Inflammatory macrophage treated with lipopolysaccharide for 1 hour (primary cell): ENCODE data around the gene MAGI1.

Experiments
- DNase-seq, 2 donors: peaks; one replicate each; pipeline ENCODE4 v3.0.0-alpha.2; 2020 to 2022

Gene MAGI1

DNA sequence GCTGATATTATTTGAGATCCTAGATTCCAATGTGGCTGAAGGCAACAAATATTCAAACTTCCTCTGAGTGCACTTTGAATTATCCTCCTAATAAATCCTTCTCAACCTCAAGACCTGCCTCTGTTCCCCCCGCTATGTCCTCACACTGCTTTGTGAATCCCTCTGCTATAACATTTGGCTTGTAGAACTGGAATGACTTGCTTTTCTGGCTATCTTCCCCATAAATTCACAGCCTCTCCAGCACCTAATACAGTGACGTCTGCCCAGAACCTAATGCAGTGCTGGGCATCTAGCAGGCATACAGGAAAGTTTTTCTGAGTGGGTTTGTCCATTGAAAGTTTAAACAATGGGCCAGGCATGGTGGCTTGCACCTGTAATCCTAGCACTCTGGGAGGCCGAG lies 707.0 kb downstream of the MAGI1 start:
- no peak for DNase-seq

DNA sequence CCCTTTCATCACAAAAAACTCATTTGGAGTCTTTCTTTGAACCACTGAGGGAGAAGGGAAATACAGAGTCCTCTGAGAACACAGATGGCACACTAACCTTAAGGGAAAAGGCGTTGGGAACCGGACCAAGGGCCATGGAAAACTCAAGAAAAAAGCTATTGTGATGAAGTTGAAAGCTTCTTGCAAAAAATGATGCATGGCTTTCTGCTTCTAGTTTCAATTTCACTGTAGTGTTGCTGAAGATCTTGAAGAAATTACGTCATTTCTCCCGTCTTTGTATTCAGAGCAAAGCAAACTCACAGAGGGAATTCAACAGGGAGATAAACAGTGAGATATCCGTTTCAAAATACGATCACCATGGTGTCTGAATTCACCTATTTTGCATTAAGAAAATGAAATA lies 708.6 kb downstream of the MAGI1 start:
- no peak for DNase-seq

DNA sequence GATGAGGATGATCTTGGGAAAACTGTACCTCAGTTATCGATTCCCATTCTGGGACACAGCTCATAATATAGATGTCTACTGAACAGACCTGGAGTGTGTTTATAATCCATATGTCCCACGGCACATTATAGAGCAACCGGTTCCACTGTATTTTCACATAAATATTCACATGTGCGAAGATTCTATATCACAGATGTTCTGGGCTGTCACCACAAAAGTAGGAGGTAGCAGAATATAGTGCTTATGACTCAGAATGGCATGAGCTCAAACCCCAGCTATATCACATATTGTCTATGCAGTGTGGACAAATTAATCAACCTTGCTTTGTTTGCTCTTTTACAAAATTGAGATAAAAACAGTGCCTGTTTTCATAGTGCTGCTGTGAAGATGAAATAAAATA lies 710.6 kb downstream of the MAGI1 start:
- DNase-seq, result no peak

DNA sequence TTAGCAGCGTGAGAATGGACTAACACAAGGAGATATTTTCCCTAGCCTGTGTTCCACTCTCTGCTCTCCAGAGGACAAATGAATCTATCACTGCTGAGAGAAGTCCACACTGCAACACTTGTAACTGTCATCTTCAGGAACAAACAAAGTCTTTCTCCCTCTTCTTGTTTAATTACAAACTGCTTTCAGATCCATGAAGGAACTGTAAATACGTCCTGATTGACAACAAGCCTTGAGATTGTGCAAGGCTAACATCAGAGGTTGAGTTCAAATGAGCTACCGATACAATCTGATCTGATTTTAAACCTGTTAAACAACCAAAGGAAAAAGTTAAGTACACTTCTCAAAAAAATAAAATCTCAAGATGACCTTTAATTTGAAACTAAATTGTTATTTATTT lies 712.1 kb downstream of the MAGI1 start:
- DNase-seq, result no peak

DNA sequence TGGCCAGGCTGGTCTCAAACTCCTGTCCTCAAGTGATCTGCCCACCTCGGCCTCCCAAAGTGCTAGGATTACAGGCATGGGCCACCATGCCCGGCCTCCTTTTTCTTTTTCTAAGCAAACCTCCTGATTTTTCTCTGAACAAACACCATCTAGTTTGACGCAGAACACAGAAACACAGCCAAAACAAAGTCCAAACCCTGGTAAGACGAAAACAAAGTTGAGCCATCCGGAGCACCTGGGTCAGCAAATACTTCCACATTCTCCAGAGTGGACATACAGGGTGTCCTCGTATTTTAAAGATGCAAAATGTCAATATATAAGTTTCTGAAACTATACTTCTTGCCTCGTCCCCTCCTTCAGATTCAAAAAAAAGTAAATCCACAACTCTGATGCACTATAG lies 715.8 kb downstream of the MAGI1 start:
- no peak for DNase-seq

DNA sequence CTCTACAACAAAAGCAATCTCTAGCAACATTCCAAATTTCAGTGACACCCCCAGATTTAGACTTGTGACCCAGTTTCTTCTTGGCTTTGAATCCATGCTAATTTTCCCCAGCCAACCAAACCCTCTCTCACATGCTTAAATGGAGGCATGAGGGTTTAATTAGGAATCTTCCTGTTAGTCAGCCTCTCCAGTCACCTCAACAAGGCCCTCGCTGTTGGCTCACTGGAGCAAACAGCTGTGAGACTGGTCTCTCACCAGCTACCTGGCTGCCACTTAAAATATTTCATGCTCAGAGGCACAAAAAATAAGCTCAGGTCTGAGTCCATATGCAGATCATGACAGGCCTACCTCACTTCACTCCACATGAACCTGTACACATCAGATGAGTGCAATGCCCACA lies 720.5 kb downstream of the MAGI1 start:
- DNase-seq, result no peak

DNA sequence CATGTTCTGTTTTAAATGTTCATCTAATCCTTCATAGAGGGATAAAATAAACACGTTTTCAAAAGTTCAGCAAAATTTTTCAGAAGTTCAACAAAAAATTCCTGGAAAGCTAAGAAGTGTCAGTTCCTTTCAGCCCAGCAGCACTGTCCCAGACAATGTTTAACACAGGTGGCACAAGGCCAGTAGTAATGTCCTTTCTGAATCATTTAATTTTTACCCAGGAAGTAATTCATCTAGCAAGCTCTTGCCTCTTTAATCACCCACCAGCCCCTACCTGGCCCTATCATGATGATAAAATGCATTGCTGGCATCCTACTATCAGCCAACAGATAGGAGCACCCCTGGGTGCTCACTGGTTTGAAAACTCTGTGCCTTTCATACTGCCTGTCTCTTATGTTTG lies 723.8 kb downstream of the MAGI1 start:
- no peak for DNase-seq

DNA sequence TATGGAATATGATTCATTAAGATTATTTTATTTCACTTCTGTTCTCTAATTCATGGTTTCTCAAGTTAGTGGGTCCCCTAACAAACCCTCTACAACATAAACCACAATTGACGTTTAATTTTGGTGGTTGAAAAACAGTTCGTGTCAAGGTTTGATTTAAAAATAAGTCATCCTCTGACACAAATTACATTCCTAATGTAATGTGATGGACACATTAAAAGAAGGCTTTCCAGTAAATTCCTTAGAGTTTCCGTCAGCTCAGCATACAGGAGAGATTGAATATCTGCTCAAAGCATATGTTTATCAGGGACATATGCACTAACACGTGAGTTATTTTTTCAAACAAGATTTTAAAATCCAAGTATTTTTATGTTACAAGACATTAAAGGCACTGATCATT lies 724.4 kb downstream of the MAGI1 start:
- no peak for DNase-seq

DNA sequence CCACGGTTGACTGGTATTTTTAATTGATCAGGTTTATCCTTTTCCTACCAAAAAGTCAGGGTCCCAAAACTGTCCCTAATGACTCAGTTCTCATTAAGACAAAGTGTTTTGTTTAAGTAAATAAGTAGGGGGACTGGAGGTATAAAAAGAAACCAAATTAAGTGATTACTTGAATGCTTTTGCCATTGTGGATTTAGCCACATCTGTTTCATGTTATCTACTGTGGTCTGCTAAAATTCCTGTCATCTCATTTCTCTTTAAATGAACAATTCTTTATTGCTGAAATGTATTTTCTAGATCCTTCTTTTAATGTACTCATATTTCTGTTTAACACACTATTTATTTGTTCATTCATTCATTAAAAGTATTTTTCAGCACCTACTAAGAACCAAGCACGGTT lies 725.1 kb downstream of the MAGI1 start:
- no peak for DNase-seq

DNA sequence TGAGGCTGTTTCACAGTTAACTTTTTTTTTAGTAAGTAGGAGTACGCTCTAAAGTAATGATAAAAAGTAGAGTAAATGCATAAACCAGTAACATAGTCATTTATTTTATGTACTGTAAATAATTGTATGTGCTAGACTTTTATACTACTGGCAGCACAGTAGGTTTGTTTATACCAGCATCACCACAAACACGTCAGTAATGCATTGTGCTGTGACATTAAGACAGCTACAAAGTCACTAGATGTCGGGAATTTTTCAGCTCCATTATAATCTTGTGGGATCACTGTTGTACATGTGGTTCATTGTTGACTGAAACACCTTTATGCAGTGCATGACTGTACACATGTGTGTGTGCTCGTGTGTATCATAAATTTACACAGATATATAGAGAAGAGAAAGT lies 732.9 kb downstream of the MAGI1 start:
- no peak for DNase-seq
